ENCODE data around the gene G0S2. TPM values are rescaled to one million over a fixed set of nuclear protein-coding genes. Genes with fewer than 3 reads are reported as not detected.

G0S2 gene
- total and polyA plus RNA-seq, 10 of the 15 experiments (the other 5 are each of a cell fraction or from before 2014, with no cell fraction given) = 0.07 to 0.51 (median 0.23) TPM

GRCh38 chr1:209723756-209724693 is 48.8 kb downstream of the G0S2 start (continued):
- TF ChIP-seq KAT2A (conservative IDR thresholded peaks at IDR 0.05; ENCODE audit: control insufficient read depth, low read depth, low read length) (no peak), SMC3 (IDR thresholded peaks at IDR 0.05; ENCODE audit: borderline replicate concordance, low read length) (no peak), RB1 (IDR thresholded peaks at IDR 0.05; ENCODE audit: borderline replicate concordance) (no peak), POLR2AphosphoS5 (IDR thresholded peaks at IDR 0.05; ENCODE audit: low read length) (no peak), TARDBP (IDR thresholded peaks at IDR 0.05; ENCODE audit: borderline replicate concordance) (no peak), ZNF622 (IDR thresholded peaks at IDR 0.05) (no peak), KDM1A (IDR thresholded peaks at IDR 0.05; ENCODE audit: borderline replicate concordance) (no peak), ZNF217 (IDR thresholded peaks at IDR 0.05) (no peak), SUZ12 (IDR thresholded peaks at IDR 0.05; ENCODE audit: unreplicated experiment) (no peak), CHD2 (IDR thresholded peaks at IDR 0.05; ENCODE audit: borderline replicate concordance, low read depth, low read length) (no peak), NFYA (IDR thresholded peaks at IDR 0.05; ENCODE audit: borderline replicate concordance, low read depth, low read length) (no peak), WRNIP1 (IDR thresholded peaks at IDR 0.05; ENCODE audit: borderline replicate concordance, low read depth, low read length) (no peak), ZNF24 (IDR thresholded peaks at IDR 0.05) (no peak)
- TF ChIP-seq, protein P1, sequence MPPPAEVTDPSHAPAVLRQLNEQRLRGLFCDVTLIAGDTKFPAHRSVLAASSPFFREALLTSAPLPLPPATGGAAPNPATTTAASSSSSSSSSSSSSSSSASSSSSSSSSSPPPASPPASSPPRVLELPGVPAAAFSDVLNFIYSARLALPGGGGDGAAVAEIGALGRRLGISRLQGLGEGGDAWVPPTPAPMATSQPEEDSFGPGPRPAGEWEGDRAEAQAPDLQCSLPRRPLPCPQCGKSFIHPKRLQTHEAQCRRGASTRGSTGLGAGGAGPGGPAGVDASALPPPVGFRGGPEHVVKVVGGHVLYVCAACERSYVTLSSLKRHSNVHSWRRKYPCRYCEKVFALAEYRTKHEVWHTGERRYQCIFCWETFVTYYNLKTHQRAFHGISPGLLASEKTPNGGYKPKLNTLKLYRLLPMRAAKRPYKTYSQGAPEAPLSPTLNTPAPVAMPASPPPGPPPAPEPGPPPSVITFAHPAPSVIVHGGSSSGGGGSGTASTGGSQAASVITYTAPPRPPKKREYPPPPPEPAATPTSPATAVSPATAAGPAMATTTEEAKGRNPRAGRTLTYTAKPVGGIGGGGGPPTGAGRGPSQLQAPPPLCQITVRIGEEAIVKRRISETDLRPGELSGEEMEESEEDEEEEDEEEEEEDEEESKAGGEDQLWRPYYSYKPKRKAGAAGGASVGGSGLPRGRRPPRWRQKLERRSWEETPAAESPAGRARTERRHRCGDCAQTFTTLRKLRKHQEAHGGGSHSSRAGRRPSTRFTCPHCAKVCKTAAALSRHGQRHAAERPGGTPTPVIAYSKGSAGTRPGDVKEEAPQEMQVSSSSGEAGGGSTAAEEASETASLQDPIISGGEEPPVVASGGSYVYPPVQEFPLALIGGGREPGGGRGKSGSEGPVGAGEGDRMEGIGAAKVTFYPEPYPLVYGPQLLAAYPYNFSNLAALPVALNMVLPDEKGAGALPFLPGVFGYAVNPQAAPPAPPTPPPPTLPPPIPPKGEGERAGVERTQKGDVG (CRISPR knock-in tag; IDR thresholded peaks at IDR 0.05) = no peak

Other genes with a start within 250 kb of the G0S2 start
- gene CAMK1G, start 91.7 kb upstream of the G0S2 start, total RNA-seq (2014; rRNA removed) = not detected in 2 replicates
- gene CAMK1G, start 91.7 kb upstream of the G0S2 start, total RNA-seq (2014; rRNA removed; fragmentation: Illumina TruSeq; extraction: Trizol) = not detected in 2 replicates
- gene CAMK1G, start 91.7 kb upstream of the G0S2 start, total RNA-seq (2021) = not detected in 2 replicates
- gene CAMK1G, start 91.7 kb upstream of the G0S2 start, polyA plus RNA-seq (2011; rRNA removed) = 0.12 and 0.20 TPM in 2 replicates
- not detected in 2 replicates for gene CAMK1G, start 91.7 kb upstream of the G0S2 start, polyA plus RNA-seq (2014; fragmentation: Illumina TruSeq; extraction: Trizol)
- not detected for gene CAMK1G, start 91.7 kb upstream of the G0S2 start, polyA plus RNA-seq (2014; fragmentation: Nextera tagmentation; extraction: Ambion mirVana)
- gene CAMK1G, start 91.7 kb upstream of the G0S2 start, polyA plus RNA-seq (2014; rRNA removed) = 0.18 TPM in 1 of 2 replicates, not detected in the other
- not detected for gene CAMK1G, start 91.7 kb upstream of the G0S2 start, polyA plus RNA-seq (2016; fragmentation: Nextera tagmentation; extraction: Ambion mirVana)
- gene LAMB3, start 23.0 kb upstream of the G0S2 start, total RNA-seq (2014; rRNA removed) = 0.11 and 1.2 TPM in 2 replicates
- 0.09 TPM in 2 replicates for gene LAMB3, start 23.0 kb upstream of the G0S2 start, total RNA-seq (2014; rRNA removed; fragmentation: Illumina TruSeq; extraction: Trizol)
- 0.31 and 0.64 TPM in 2 replicates for gene LAMB3, start 23.0 kb upstream of the G0S2 start, total RNA-seq (2021)
- gene LAMB3, start 23.0 kb upstream of the G0S2 start, polyA plus RNA-seq (2011; rRNA removed) = 0.92 and 1.8 TPM in 2 replicates
- 0.04 TPM in 1 of 2 replicates, not detected in the other for gene LAMB3, start 23.0 kb upstream of the G0S2 start, polyA plus RNA-seq (2014; fragmentation: Illumina TruSeq; extraction: Trizol)
- under 1 TPM in 1 of 2 experiments, not detected in 1; 0.04 TPM for gene LAMB3, start 23.0 kb upstream of the G0S2 start, polyA plus RNA-seq (2014; fragmentation: Nextera tagmentation; extraction: Ambion mirVana)
- gene LAMB3, start 23.0 kb upstream of the G0S2 start, polyA plus RNA-seq (2014; rRNA removed) = 0.10 and 0.25 TPM in 2 replicates
- gene LAMB3, start 23.0 kb upstream of the G0S2 start, polyA plus RNA-seq (2016; fragmentation: Nextera tagmentation; extraction: Ambion mirVana) = under 1 TPM; 0.10 to 0.19 TPM
- not detected in 2 replicates for gene HSD11B1, start 29.4 kb downstream of the G0S2 start, total RNA-seq (2014; rRNA removed)
- not detected in 2 replicates for gene HSD11B1, start 29.4 kb downstream of the G0S2 start, total RNA-seq (2014; rRNA removed; fragmentation: Illumina TruSeq; extraction: Trizol)
- not detected in 2 replicates for gene HSD11B1, start 29.4 kb downstream of the G0S2 start, total RNA-seq (2021)
- gene HSD11B1, start 29.4 kb downstream of the G0S2 start, polyA plus RNA-seq (2011; rRNA removed) = 0.10 and 0.15 TPM in 2 replicates
- not detected in 2 replicates for gene HSD11B1, start 29.4 kb downstream of the G0S2 start, polyA plus RNA-seq (2014; fragmentation: Illumina TruSeq; extraction: Trizol)
- gene HSD11B1, start 29.4 kb downstream of the G0S2 start, polyA plus RNA-seq (2014; fragmentation: Nextera tagmentation; extraction: Ambion mirVana) = under 1 TPM; 0.04 to 0.27 TPM
- gene HSD11B1, start 29.4 kb downstream of the G0S2 start, polyA plus RNA-seq (2014; rRNA removed) = 0.05 TPM in 1 of 2 replicates, not detected in the other
- not detected for gene HSD11B1, start 29.4 kb downstream of the G0S2 start, polyA plus RNA-seq (2016; fragmentation: Nextera tagmentation; extraction: Ambion mirVana)
- gene TRAF3IP3, start 80.6 kb downstream of the G0S2 start, total RNA-seq (2014; rRNA removed) = 57.0 and 61.6 TPM in 2 replicates
- 78.2 and 81.8 TPM in 2 replicates for gene TRAF3IP3, start 80.6 kb downstream of the G0S2 start, total RNA-seq (2014; rRNA removed; fragmentation: Illumina TruSeq; extraction: Trizol)
- 62.6 and 67.5 TPM in 2 replicates for gene TRAF3IP3, start 80.6 kb downstream of the G0S2 start, total RNA-seq (2021)
- 119 and 148 TPM in 2 replicates for gene TRAF3IP3, start 80.6 kb downstream of the G0S2 start, polyA plus RNA-seq (2011; rRNA removed)
- 88.2 and 103 TPM in 2 replicates for gene TRAF3IP3, start 80.6 kb downstream of the G0S2 start, polyA plus RNA-seq (2014; fragmentation: Illumina TruSeq; extraction: Trizol)
- gene TRAF3IP3, start 80.6 kb downstream of the G0S2 start, polyA plus RNA-seq (2014; fragmentation: Nextera tagmentation; extraction: Ambion mirVana) = 100 to 1,000 TPM; 117 to 121 TPM
- 64.3 and 83.5 TPM in 2 replicates for gene TRAF3IP3, start 80.6 kb downstream of the G0S2 start, polyA plus RNA-seq (2014; rRNA removed)
- 100 to 1,000 TPM; 105 to 115 TPM for gene TRAF3IP3, start 80.6 kb downstream of the G0S2 start, polyA plus RNA-seq (2016; fragmentation: Nextera tagmentation; extraction: Ambion mirVana)
- 3.4 and 4.4 TPM in 2 replicates for gene C1orf74, start 109.1 kb downstream of the G0S2 start, total RNA-seq (2014; rRNA removed)
- gene C1orf74, start 109.1 kb downstream of the G0S2 start, total RNA-seq (2014; rRNA removed; fragmentation: Illumina TruSeq; extraction: Trizol) = 4.0 and 4.4 TPM in 2 replicates
- gene C1orf74, start 109.1 kb downstream of the G0S2 start, total RNA-seq (2021) = 3.4 and 3.5 TPM in 2 replicates
- 3.2 and 3.9 TPM in 2 replicates for gene C1orf74, start 109.1 kb downstream of the G0S2 start, polyA plus RNA-seq (2011; rRNA removed)
- 3.7 and 3.8 TPM in 2 replicates for gene C1orf74, start 109.1 kb downstream of the G0S2 start, polyA plus RNA-seq (2014; fragmentation: Illumina TruSeq; extraction: Trizol)
- gene C1orf74, start 109.1 kb downstream of the G0S2 start, polyA plus RNA-seq (2014; fragmentation: Nextera tagmentation; extraction: Ambion mirVana) = 1 to 10 TPM; 3.4 to 4.4 TPM
- gene C1orf74, start 109.1 kb downstream of the G0S2 start, polyA plus RNA-seq (2014; rRNA removed) = 2.3 and 3.1 TPM in 2 replicates
- gene C1orf74, start 109.1 kb downstream of the G0S2 start, polyA plus RNA-seq (2016; fragmentation: Nextera tagmentation; extraction: Ambion mirVana) = 1 to 10 TPM; 4.6 to 5.5 TPM
- 0.05 TPM in 1 of 2 replicates, not detected in the other for gene IRF6, start 130.7 kb downstream of the G0S2 start, total RNA-seq (2014; rRNA removed)
- 0.04 and 0.09 TPM in 2 replicates for gene IRF6, start 130.7 kb downstream of the G0S2 start, total RNA-seq (2014; rRNA removed; fragmentation: Illumina TruSeq; extraction: Trizol)
- 0.10 and 0.21 TPM in 2 replicates for gene IRF6, start 130.7 kb downstream of the G0S2 start, total RNA-seq (2021)
- gene IRF6, start 130.7 kb downstream of the G0S2 start, polyA plus RNA-seq (2011; rRNA removed) = 0.46 and 0.50 TPM in 2 replicates
- gene IRF6, start 130.7 kb downstream of the G0S2 start, polyA plus RNA-seq (2014; fragmentation: Illumina TruSeq; extraction: Trizol) = 0.12 and 0.30 TPM in 2 replicates
- gene IRF6, start 130.7 kb downstream of the G0S2 start, polyA plus RNA-seq (2014; fragmentation: Nextera tagmentation; extraction: Ambion mirVana) = under 1 TPM; 0.04 to 0.05 TPM
- 0.11 and 0.22 TPM in 2 replicates for gene IRF6, start 130.7 kb downstream of the G0S2 start, polyA plus RNA-seq (2014; rRNA removed)
- gene IRF6, start 130.7 kb downstream of the G0S2 start, polyA plus RNA-seq (2016; fragmentation: Nextera tagmentation; extraction: Ambion mirVana) = under 1 TPM; 0.06 to 0.09 TPM
- 8.9 and 9.0 TPM in 2 replicates for gene UTP25, start 152.6 kb downstream of the G0S2 start, total RNA-seq (2014; rRNA removed)
- 10.2 and 10.6 TPM in 2 replicates for gene UTP25, start 152.6 kb downstream of the G0S2 start, total RNA-seq (2014; rRNA removed; fragmentation: Illumina TruSeq; extraction: Trizol)
- gene UTP25, start 152.6 kb downstream of the G0S2 start, total RNA-seq (2021) = 6.5 and 7.4 TPM in 2 replicates
- 13.3 and 14.8 TPM in 2 replicates for gene UTP25, start 152.6 kb downstream of the G0S2 start, polyA plus RNA-seq (2011; rRNA removed)
- 9.4 and 10.8 TPM in 2 replicates for gene UTP25, start 152.6 kb downstream of the G0S2 start, polyA plus RNA-seq (2014; fragmentation: Illumina TruSeq; extraction: Trizol)
- gene UTP25, start 152.6 kb downstream of the G0S2 start, polyA plus RNA-seq (2014; fragmentation: Nextera tagmentation; extraction: Ambion mirVana) = 1 to 10 TPM; 3.0 TPM
- 5.0 and 6.2 TPM in 2 replicates for gene UTP25, start 152.6 kb downstream of the G0S2 start, polyA plus RNA-seq (2014; rRNA removed)
- gene UTP25, start 152.6 kb downstream of the G0S2 start, polyA plus RNA-seq (2016; fragmentation: Nextera tagmentation; extraction: Ambion mirVana) = 1 to 10 TPM; 7.9 to 9.4 TPM

Data from GM12878 (cell line).